Mesothelial cell of epicardium (in vitro differentiated cells): Measurements from ENCODE around the gene METTL9. TPM values are rescaled to one million over a fixed set of nuclear protein-coding genes. Genes with fewer than 3 reads are reported as not detected.

Experiments
- DNase-seq, 2 experiments: peaks; one replicate each; pipeline ENCODE4 v3.0.0; 2021; ENCODE audit warnings: low spot score in 2 of 2; ENCODE audit not compliant: unreplicated experiment in 2 of 2
- H3K27ac Mint-ChIP-seq: 2 replicates; pipeline ENCODE4 v1.8.0; 2021; ENCODE audit warnings: mixed read lengths
- H3K27me3 Mint-ChIP-seq: 2 replicates; pipeline ENCODE4 v1.8.0; 2021; ENCODE audit warnings: low read depth, mixed read lengths
- H3K36me3 Mint-ChIP-seq: 2 replicates; pipeline ENCODE4 v1.8.0; 2021; ENCODE audit warnings: mixed read lengths
- H3K4me1 Mint-ChIP-seq: 2 replicates; pipeline ENCODE4 v1.8.0; 2021; ENCODE audit warnings: mixed read lengths
- H3K4me3 Mint-ChIP-seq: 2 replicates; pipeline ENCODE4 v1.8.0; 2021; ENCODE audit warnings: mild to moderate bottlenecking, moderate library complexity, mixed read lengths
- H3K9me3 Mint-ChIP-seq: 2 replicates; pipeline ENCODE4 v1.8.0; 2021; ENCODE audit warnings: mixed read lengths
- total RNA-seq: library from RNA; stranded (reverse); gene quantifications from 3 replicates; pipeline ENCODE4 v1.2.1, GENCODE V29; 2021
- TF ChIP-seq, protein P1 (sequence below): fragments of 200-600 bp; sonication (generic); IDR thresholded peaks from one replicate; pipeline ENCODE4 v1.5.0; 2021; ENCODE audit warnings: antibody characterized with exemption; ENCODE audit not compliant: unreplicated experiment

Gene METTL9
- total RNA-seq, 1 donor from 2014 or later = 138 TPM

DNA sequence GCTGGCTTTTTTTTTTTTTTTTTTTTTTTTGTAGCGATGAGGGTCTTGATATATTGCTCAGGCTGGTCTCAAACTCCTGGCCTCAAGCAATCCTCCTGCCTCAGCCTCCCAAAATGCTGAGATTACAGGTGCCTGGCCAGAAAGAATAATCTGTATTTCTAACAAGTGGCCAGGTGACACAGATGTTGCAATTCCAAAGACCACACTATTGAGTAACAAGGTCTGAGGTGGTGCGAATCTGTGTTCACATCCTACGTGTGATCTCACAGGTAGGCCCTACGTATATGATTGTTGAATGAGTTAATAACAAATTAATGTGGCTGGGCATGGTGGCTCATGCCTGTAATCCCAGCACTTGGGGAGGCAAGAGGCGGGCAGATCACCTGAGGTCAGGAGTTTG is 97.7 kb downstream of the METTL9 start:
- TF ChIP-seq, protein P1, sequence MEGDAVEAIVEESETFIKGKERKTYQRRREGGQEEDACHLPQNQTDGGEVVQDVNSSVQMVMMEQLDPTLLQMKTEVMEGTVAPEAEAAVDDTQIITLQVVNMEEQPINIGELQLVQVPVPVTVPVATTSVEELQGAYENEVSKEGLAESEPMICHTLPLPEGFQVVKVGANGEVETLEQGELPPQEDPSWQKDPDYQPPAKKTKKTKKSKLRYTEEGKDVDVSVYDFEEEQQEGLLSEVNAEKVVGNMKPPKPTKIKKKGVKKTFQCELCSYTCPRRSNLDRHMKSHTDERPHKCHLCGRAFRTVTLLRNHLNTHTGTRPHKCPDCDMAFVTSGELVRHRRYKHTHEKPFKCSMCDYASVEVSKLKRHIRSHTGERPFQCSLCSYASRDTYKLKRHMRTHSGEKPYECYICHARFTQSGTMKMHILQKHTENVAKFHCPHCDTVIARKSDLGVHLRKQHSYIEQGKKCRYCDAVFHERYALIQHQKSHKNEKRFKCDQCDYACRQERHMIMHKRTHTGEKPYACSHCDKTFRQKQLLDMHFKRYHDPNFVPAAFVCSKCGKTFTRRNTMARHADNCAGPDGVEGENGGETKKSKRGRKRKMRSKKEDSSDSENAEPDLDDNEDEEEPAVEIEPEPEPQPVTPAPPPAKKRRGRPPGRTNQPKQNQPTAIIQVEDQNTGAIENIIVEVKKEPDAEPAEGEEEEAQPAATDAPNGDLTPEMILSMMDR = no peak
- Mint-ChIP-seq H3K36me3 (no peaks in the 10 kb centered on the region), H3K27me3 (peaks cover 3% of the 10 kb centered on the region), H3K4me1 (no peaks in the 10 kb centered on the region), H3K27ac (no peak overlapping the region), H3K9me3 (no peaks in the 10 kb centered on the region), H3K4me3 (no peak overlapping the region)
- DNase-seq = no peak

DNA sequence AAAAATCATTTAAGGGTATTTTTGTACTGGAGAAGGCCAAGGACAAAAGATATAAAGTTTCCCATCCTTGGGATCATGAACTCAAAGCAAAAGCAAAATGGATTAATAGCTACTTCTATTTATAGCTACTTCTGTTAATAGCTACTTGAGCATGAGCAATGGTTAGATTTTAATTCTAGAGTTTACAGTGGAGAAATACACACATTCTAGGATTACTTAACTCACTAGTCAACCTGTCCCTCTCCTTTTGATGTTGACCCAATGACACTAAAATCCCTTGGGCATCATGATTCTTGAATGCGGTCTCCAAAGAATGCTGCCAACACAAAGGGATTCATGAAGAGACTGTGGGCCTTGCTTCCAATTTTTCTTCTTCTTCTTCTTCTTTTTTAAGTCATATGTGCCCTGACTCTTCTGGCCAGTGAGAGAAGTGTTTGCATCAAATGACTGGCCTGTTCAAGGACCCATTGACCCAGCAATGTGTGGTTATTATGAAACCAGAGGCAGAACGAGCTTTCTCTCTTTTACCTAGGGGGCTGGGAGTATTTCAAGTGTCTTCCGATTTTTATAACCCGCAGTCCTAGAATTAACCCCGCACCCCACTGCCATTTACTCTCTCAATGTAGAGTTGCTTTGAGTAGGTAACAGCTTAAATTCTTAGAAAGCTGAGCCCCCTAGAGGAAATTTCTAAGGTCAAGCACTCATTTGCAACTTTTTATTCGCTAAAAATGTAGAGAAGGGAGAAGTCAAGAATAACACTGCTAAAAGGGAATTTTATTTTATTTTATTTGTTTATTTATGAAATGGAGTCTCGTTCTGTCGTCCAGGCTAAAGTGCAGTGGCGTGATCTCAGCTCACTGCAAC is 99.0 kb downstream of the METTL9 start:
- Mint-ChIP-seq H3K4me3 (no peak overlapping the region), H3K27ac (no peak overlapping the region), H3K4me1 (no peaks in the 10 kb centered on the region), H3K36me3 (no peaks in the 10 kb centered on the region), H3K9me3 (no peaks in the 10 kb centered on the region), H3K27me3 (peaks cover 3% of the 10 kb centered on the region)
- no peak for DNase-seq
- TF ChIP-seq, protein P1 = no peak

DNA sequence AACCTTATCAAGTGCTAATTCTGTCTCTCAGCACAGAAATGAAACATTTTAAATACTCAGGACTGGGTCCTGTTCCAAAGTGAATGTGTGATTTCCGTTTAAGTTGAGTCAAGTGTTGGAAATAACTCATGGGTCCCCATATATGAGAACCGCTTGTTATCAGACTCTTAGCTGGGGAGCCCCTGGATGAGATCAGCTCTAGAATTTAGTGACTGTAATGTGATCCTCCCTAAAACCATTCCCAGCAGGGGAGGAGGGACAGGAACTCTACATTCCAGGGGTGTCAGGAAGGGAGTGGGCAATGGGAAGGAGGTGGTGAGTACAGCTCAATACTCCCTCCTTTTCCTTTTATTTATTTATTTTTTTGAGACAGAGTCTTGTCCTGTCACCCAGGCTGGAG is 101.9 kb downstream of the METTL9 start:
- TF ChIP-seq, protein P1 = no peak
- Mint-ChIP-seq H3K27me3 (peaks cover 3% of the 10 kb centered on the region), H3K36me3 (no peaks in the 10 kb centered on the region), H3K4me3 (no peak overlapping the region), H3K27ac (no peak overlapping the region), H3K4me1 (no peaks in the 10 kb centered on the region), H3K9me3 (no peaks in the 10 kb centered on the region)
- DNase-seq = no peak

- no peak for DNase-seq
- H3K27ac Mint-ChIP-seq = no peak overlapping the region
- no peak overlapping the region for H3K4me3 Mint-ChIP-seq
- H3K4me1 Mint-ChIP-seq = no peaks in the 10 kb centered on the region
- no peaks in the 10 kb centered on the region for H3K36me3 Mint-ChIP-seq
- TF ChIP-seq, protein P1 = no peak
- H3K9me3 Mint-ChIP-seq = no peaks in the 10 kb centered on the region
- peaks cover 5% of the 10 kb centered on the region for H3K27me3 Mint-ChIP-seq
Measured at GRCh38 chr16:21702276-21702675, 102.9 kb downstream of the METTL9 start.

- DNase-seq = no peak
- H3K4me1 Mint-ChIP-seq = no peaks in the 10 kb centered on the region
- H3K27me3 Mint-ChIP-seq = peaks cover 5% of the 10 kb centered on the region
- H3K36me3 Mint-ChIP-seq = no peaks in the 10 kb centered on the region
- no peaks in the 10 kb centered on the region for H3K9me3 Mint-ChIP-seq
- H3K4me3 Mint-ChIP-seq = no peak overlapping the region
- H3K27ac Mint-ChIP-seq = no peak overlapping the region
- TF ChIP-seq, protein P1 = no peak
Measured at GRCh38 chr16:21703156-21703555, 103.8 kb downstream of the METTL9 start.
